PC-3 (cell line): ENCODE data around the gene IGSF21.

Source experiments
- EZH2 ChIP-seq: fragments of 300-600 bp; sonication (generic); IDR thresholded peaks from one replicate; pipeline ENCODE4 v1.6.1; 2017; ENCODE audit warnings: antibody characterized with exemption, mild to moderate bottlenecking, low read length; ENCODE audit not compliant: unreplicated experiment
- TF ChIP-seq, protein P1 (sequence below): fragments of 300-600 bp; sonication (generic); conservative IDR thresholded peaks from 2 replicates; pipeline ENCODE4 v1.5.1; 2017; ENCODE audit warnings: antibody characterized with exemption, low read depth, mild to moderate bottlenecking, low read length

DNA sequence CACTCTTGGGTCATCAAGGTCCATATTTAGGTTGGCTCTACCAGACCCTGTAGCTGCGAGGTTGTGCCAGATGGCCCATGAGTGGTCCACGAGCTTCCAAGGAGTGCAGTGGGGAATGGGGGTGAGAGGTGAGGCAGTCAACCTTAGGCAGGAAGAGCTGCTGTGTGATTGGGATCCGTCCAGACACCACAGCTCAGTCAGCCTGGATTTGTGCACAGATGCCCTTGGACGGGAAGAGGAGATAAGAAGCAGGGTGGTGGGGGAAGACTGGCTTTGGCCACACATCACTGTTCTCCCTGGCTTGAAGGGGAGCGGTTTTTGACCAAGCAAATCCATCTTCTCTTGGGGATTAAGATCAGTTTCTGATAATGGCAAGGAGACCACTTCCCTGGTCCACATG is 130.6 kb downstream of the IGSF21 start:
- TF ChIP-seq, protein P1, sequence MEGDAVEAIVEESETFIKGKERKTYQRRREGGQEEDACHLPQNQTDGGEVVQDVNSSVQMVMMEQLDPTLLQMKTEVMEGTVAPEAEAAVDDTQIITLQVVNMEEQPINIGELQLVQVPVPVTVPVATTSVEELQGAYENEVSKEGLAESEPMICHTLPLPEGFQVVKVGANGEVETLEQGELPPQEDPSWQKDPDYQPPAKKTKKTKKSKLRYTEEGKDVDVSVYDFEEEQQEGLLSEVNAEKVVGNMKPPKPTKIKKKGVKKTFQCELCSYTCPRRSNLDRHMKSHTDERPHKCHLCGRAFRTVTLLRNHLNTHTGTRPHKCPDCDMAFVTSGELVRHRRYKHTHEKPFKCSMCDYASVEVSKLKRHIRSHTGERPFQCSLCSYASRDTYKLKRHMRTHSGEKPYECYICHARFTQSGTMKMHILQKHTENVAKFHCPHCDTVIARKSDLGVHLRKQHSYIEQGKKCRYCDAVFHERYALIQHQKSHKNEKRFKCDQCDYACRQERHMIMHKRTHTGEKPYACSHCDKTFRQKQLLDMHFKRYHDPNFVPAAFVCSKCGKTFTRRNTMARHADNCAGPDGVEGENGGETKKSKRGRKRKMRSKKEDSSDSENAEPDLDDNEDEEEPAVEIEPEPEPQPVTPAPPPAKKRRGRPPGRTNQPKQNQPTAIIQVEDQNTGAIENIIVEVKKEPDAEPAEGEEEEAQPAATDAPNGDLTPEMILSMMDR = no peak
- TF ChIP-seq EZH2 = no peak
